IMR-90 (cell line): ENCODE results near the gene GABRG1. TPM values are rescaled to one million over a fixed set of nuclear protein-coding genes. Genes with fewer than 3 reads are reported as not detected.
A peak's percentile ranks its signal among the peaks of the same experiment; 100 is the strongest.

Experiments
- ATAC-seq: fragments of 200-7000 bp; cut with Tn5 transposase; 2 replicates; pipeline ENCODE4 v1.9.1; 2020; ENCODE audit warnings: low read depth, mild to moderate bottlenecking, moderate library complexity
- Bru-seq: library from RNA; stranded (reverse); fragments of 400-500 nt; gene quantifications from one replicate; lab custom pipeline; 2021; lab: Mats Ljungman, UMichigan
- BruChase-seq, 2 experiments: library from RNA; stranded (reverse); fragments of 400-500 nt; gene quantifications; one replicate each; lab custom pipeline; 2021; lab: Mats Ljungman, UMichigan
- BruUV-seq: library from RNA; stranded (reverse); fragments of 400-500 nt; replicated peaks from 2 replicates; lab custom pipeline; 2021; lab: Mats Ljungman, UMichigan
- CTCF ChIA-PET: fragments of 300-600 bp; formaldehyde crosslinking; extraction: SDS; loops from one replicate; lab custom pipeline; 2021; ENCODE audit warnings: antibody characterized with exemption; lab: Yijun Ruan, JAX
- POLR2A ChIA-PET: fragments of 300-600 bp; sonication (Branson Sonifier 250); formaldehyde crosslinking; loops from one replicate; lab custom pipeline; 2022; ENCODE audit warnings: antibody characterized with exemption; ENCODE audit not compliant: unreplicated experiment; lab: Charles Lee
- DNase-seq: peaks from one replicate; pipeline ENCODE4 v3.0.0; 2013
- H2AFZ ChIP-seq: replicated peaks from 2 replicates; pipeline ENCODE3; 2013; ENCODE audit warnings: low read length, mild to moderate bottlenecking; ENCODE audit not compliant: poor library complexity
- H2AK5ac ChIP-seq: 2 replicates; pipeline ENCODE4 v1.6.1; 2013; ENCODE audit warnings: low read depth, low read length, inconsistent platforms
- H2AK9ac ChIP-seq: replicated peaks from 2 replicates; pipeline ENCODE3; 2013; ENCODE audit warnings: mild to moderate bottlenecking, low read depth, low read length, moderate library complexity; ENCODE audit not compliant: poor library complexity
- H2BK120ac ChIP-seq: 2 replicates; pipeline ENCODE4 v1.6.1; 2013; ENCODE audit warnings: low read depth, low read length, inconsistent platforms
- H2BK15ac ChIP-seq: 3 replicates; pipeline ENCODE4 v1.6.1; 2013; ENCODE audit warnings: low read depth, low read length, inconsistent platforms
- H2BK20ac ChIP-seq: 2 replicates; pipeline ENCODE4 v1.6.1; 2013; ENCODE audit warnings: low read depth, mild to moderate bottlenecking, inconsistent platforms, low read length, moderate library complexity
- H2BK5ac ChIP-seq: 2 replicates; pipeline ENCODE4 v1.6.1; 2013; ENCODE audit warnings: mild to moderate bottlenecking, low read depth, low read length, inconsistent platforms; ENCODE audit not compliant: poor library complexity, severe bottlenecking
- H3K14ac ChIP-seq: replicated peaks from 2 replicates; pipeline ENCODE4 v1.6.1; 2013; ENCODE audit warnings: low read depth, low read length, inconsistent platforms
- H3K18ac ChIP-seq: 2 replicates; pipeline ENCODE4 v1.6.1; 2013; ENCODE audit warnings: low read depth, low read length, control low read depth
- H3K23ac ChIP-seq: 2 replicates; pipeline ENCODE4 v1.6.1; 2013; ENCODE audit warnings: low read depth, low read length, inconsistent platforms
- H3K27ac ChIP-seq: 2 replicates; pipeline ENCODE4 v1.5.1; 2013; ENCODE audit warnings: mild to moderate bottlenecking, control low read depth, low read length; ENCODE audit not compliant: insufficient read depth
- H3K27me3 ChIP-seq: 2 replicates; pipeline ENCODE4 v1.6.1; 2013; ENCODE audit warnings: low read length; ENCODE audit not compliant: control insufficient read depth, insufficient read depth
- H3K36me3 ChIP-seq: 2 replicates; pipeline ENCODE4 v1.6.1; 2013; ENCODE audit warnings: low read length, mixed read lengths; ENCODE audit not compliant: control insufficient read depth, insufficient read depth
- H3K4ac ChIP-seq: 2 replicates; pipeline ENCODE4 v1.6.1; 2013; ENCODE audit warnings: low read depth, low read length, inconsistent platforms
- H3K4me1 ChIP-seq: 2 replicates; pipeline ENCODE4 v1.6.1; 2013; ENCODE audit warnings: low read length, mixed read lengths; ENCODE audit not compliant: control insufficient read depth, insufficient read depth
- H3K4me2 ChIP-seq: 2 replicates; pipeline ENCODE4 v1.6.1; 2013; ENCODE audit warnings: low read depth, mild to moderate bottlenecking, control low read depth, low read length, moderate library complexity
- H3K4me3 ChIP-seq: 2 replicates; pipeline ENCODE4 v1.5.1; 2013; ENCODE audit warnings: low read depth, mild to moderate bottlenecking, control low read depth, low read length, moderate library complexity; ENCODE audit not compliant: insufficient read depth
- H3K56ac ChIP-seq: 2 replicates; pipeline ENCODE4 v1.6.1; 2013; ENCODE audit warnings: low read length, inconsistent platforms; ENCODE audit not compliant: insufficient read depth; ENCODE audit errors: extremely low read depth
- H3K79me1 ChIP-seq, 2 experiments: 2 replicates each; pipeline ENCODE4 v1.6.1; 2013; ENCODE audit warnings: low read length in 2 of 2, inconsistent platforms in 1 of 2, low read depth in 1 of 2
- H3K9ac ChIP-seq: 2 replicates; pipeline ENCODE4 v1.6.1; 2013; ENCODE audit warnings: low read depth, low read length, control low read depth
- H3K9me1 ChIP-seq: 2 replicates; pipeline ENCODE4 v1.6.1; 2013; ENCODE audit warnings: low read length, inconsistent platforms; ENCODE audit not compliant: insufficient read depth
- H3K9me3 ChIP-seq: 2 replicates; pipeline ENCODE4 v1.6.1; 2013; ENCODE audit warnings: low read length; ENCODE audit not compliant: control insufficient read depth, insufficient read depth
- H4K20me1 ChIP-seq: 2 replicates; pipeline ENCODE4 v1.6.1; 2013; ENCODE audit warnings: low read length, inconsistent platforms; ENCODE audit not compliant: insufficient read depth
- H4K5ac ChIP-seq: 2 replicates; pipeline ENCODE4 v1.6.1; 2013; ENCODE audit warnings: mild to moderate bottlenecking, low read depth, low read length, control low read depth
- H4K8ac ChIP-seq, 2 experiments: 2 replicates each; pipeline ENCODE4 v1.6.1; 2013; ENCODE audit warnings: low read depth in 2 of 2, low read length in 2 of 2, control low read depth in 1 of 2, inconsistent platforms in 1 of 2
- H4K91ac ChIP-seq: 2 replicates; pipeline ENCODE4 v1.6.1; 2013; ENCODE audit warnings: low read depth, low read length, inconsistent platforms; ENCODE audit not compliant: insufficient read depth
- BHLHE40 ChIP-seq: fragments of 150-350 bp; IDR thresholded peaks from 2 replicates; pipeline ENCODE4 v1.6.1; 2016; ENCODE audit warnings: mild to moderate bottlenecking, low read depth, low read length
- CEBPB ChIP-seq: IDR thresholded peaks from 2 replicates; pipeline ENCODE4 v1.6.1; 2012; ENCODE audit warnings: low read depth, low read length, improper control_type of control experiment
- CHD1 ChIP-seq: IDR thresholded peaks from 2 replicates; pipeline ENCODE4 v1.6.1; 2012; ENCODE audit warnings: low read depth, low read length, improper control_type of control experiment
- CTCF ChIP-seq: conservative IDR thresholded peaks from 2 replicates; pipeline ENCODE4 v1.5.1; 2012; ENCODE audit warnings: mild to moderate bottlenecking, low read depth, low read length, improper control_type of control experiment
- ELK1 ChIP-seq: fragments of 150-350 bp; IDR thresholded peaks from 2 replicates; pipeline ENCODE4 v1.6.1; 2016; ENCODE audit warnings: low read depth, mild to moderate bottlenecking, low read length, moderate library complexity, borderline replicate concordance
- FOS ChIP-seq: fragments of 150-350 bp; IDR thresholded peaks from 2 replicates; pipeline ENCODE4 v1.6.1; 2016; ENCODE audit warnings: low read depth, low read length
- MAZ ChIP-seq: IDR thresholded peaks from 2 replicates; pipeline ENCODE4 v1.6.1; 2012; ENCODE audit warnings: low read depth, mild to moderate bottlenecking, low read length, improper control_type of control experiment, moderate library complexity, borderline replicate concordance
- MXI1 ChIP-seq: IDR thresholded peaks from 2 replicates; pipeline ENCODE4 v1.6.1; 2012; ENCODE audit warnings: low read depth, mild to moderate bottlenecking, low read length, moderate library complexity, borderline replicate concordance
- NFE2L2 ChIP-seq: fragments of 150-350 bp; IDR thresholded peaks from 2 replicates; pipeline ENCODE4 v1.6.1; 2016; ENCODE audit warnings: low read depth, mild to moderate bottlenecking, low read length
- POLR2A ChIP-seq: IDR thresholded peaks from 2 replicates; pipeline ENCODE4 v1.6.1; 2012; ENCODE audit warnings: mild to moderate bottlenecking, low read depth, low read length
- RAD21 ChIP-seq: IDR thresholded peaks from 2 replicates; pipeline ENCODE4 v1.6.1; 2012; ENCODE audit warnings: low read length, improper control_type of control experiment
- RFX5 ChIP-seq: IDR thresholded peaks from 2 replicates; pipeline ENCODE4 v1.8.0; 2012; ENCODE audit warnings: low read depth, mild to moderate bottlenecking, low read length, moderate library complexity
- SMC3 ChIP-seq: fragments of 150-350 bp; IDR thresholded peaks from 2 replicates; pipeline ENCODE4 v1.6.1; 2016; ENCODE audit warnings: low read depth, mild to moderate bottlenecking, antibody characterized with exemption, low read length, moderate library complexity
- WGBS, 2 experiments: methylation state at CpG; one replicate each; pipeline versions ENCODE4 v1.1.5 to v1.1.7; 2013; ENCODE audit warnings: missing lambda C conversion rate in 2 of 2; ENCODE audit not compliant: insufficient read length in 1 of 2; ENCODE audit errors: extremely low coverage in 2 of 2; 5-methylcytosine and 5-hydroxymethylcytosine counted together
- dilution Hi-C: fragments of 300-500 bp; cut with HindIII; formaldehyde crosslinking; loops from one replicate; pipeline ENCODE4 v1.14.3; 2018; ENCODE audit warnings: low sequenced_read_pairs; ENCODE audit not compliant: unreplicated experiment
- in situ Hi-C: fragments of 300-500 bp; cut with MboI; formaldehyde crosslinking; loops from 3 replicates; pipeline ENCODE4 v1.14.3; 2019; ENCODE audit warnings: low sequenced_read_pairs, inconsistent platforms, mixed read lengths
- intact Hi-C: fragments of 100-400 bp; cut with micrococcal nuclease; formaldehyde crosslinking; loops from 2 replicates; pipeline ENCODE4 v1.10.0; 2022
- long read RNA-seq: library from polyadenylated mRNA; unstranded; transcript quantifications from one replicate; pipeline ENCODE4 v2.0.0, GENCODE V29; 2021; ENCODE audit not compliant: unreplicated experiment
- polyA plus RNA-seq, 3 experiments: library from polyadenylated mRNA; depleted of rRNA; stranded (reverse); fragments of >200 nt; gene quantifications; 2 replicates each; pipeline ENCODE4 v1.2.3, GENCODE V29; 2012; ENCODE audit warnings: low replicate concordance in 1 of 3
- total RNA-seq: library from RNA; depleted of rRNA; stranded (reverse); fragments of >200 nt; gene quantifications from 2 replicates; pipeline ENCODE4 v1.2.3, GENCODE V29; 2012; rRNA removed

GABRG1 gene
- not detected in 2 replicates for total RNA-seq
- not detected in 2 replicates for polyA plus RNA-seq (2012; rRNA removed)
- not detected in 2 replicates for polyA plus RNA-seq (2012; cell fraction: cytosol; rRNA removed)
- not detected in 2 replicates for polyA plus RNA-seq (2012; cell fraction: nucleus; rRNA removed; ENCODE audit: low replicate concordance)
- percentile 4 among the genes with signal in this experiment for Bru-seq, nascent RNA
- BruChase-seq, experiment 1, labeled RNA remaining after a 6-hour chase = percentile 1 among the genes with signal in this experiment
- BruChase-seq, experiment 2, labeled RNA remaining after a 2-hour chase = not detected
- long read RNA-seq = 0 reads

- WGBS, 2 experiments = no CpG with 5 or more reads among the region's 23 CpGs
- no TSS peak for BruUV-seq
- no peak within 1 kb of the TSS for H2AFZ ChIP-seq
- no peak within 1 kb of the TSS for H3K4me3 ChIP-seq
- no peak within 1 kb of the TSS for H3K56ac ChIP-seq
- H3K36me3 ChIP-seq = no peaks in the 10 kb centered on the region
- dilution Hi-C loops = no loop called here
- TF ChIP-seq MXI1 (no peak), POLR2A (no peak), CTCF (no peak), BHLHE40 (no peak), SMC3 (no peak), CHD1 (no peak), RFX5 (no peak), NFE2L2 (no peak), FOS (no peak), MAZ (no peak), RAD21 (no peak), CEBPB (no peak), ELK1 (no peak)
- no peak within 1 kb of the TSS for H3K4me2 ChIP-seq
- no peak within 1 kb of the TSS for H3K14ac ChIP-seq
- POLR2A ChIA-PET = no interaction called here
- no peak within 1 kb of the TSS for H2BK20ac ChIP-seq
- H3K23ac ChIP-seq = no peak within 1 kb of the TSS
- no peak within 1 kb of the TSS for H2AK9ac ChIP-seq
- DNase-seq = no peak
- no peak within 1 kb of the TSS for H4K8ac ChIP-seq
- H2BK120ac ChIP-seq = no peak within 1 kb of the TSS
- no peaks in the 10 kb centered on the region for H3K27me3 ChIP-seq
- H3K79me1 ChIP-seq = no peaks in the 10 kb centered on the region
- H4K5ac ChIP-seq = no peak within 1 kb of the TSS
- H3K4me1 ChIP-seq = no peaks in the 10 kb centered on the region
- H2BK15ac ChIP-seq = no peak within 1 kb of the TSS
- intact Hi-C loops = loop anchor here (2.0 kb wide), 1 partner anchor 47 kb away; no protein-coding TSS in a partner anchor
- H3K4ac ChIP-seq = no peak within 1 kb of the TSS
- H3K18ac ChIP-seq = no peak within 1 kb of the TSS
- H4K91ac ChIP-seq = no peak within 1 kb of the TSS
- ATAC-seq = no peak
- H2AK5ac ChIP-seq = no peak within 1 kb of the TSS
- H4K20me1 ChIP-seq = no peaks in the 10 kb centered on the region
- H3K9me1 ChIP-seq = no peaks in the 10 kb centered on the region
- no peak within 1 kb of the TSS for H3K27ac ChIP-seq
- H3K9ac ChIP-seq = no peak within 1 kb of the TSS
- in situ Hi-C loops = no loop called here
- no peaks in the 10 kb centered on the region; the same call in 1 of the 2 replicates for H3K9me3 ChIP-seq
- CTCF ChIA-PET = no interaction called here
- no peak within 1 kb of the TSS for H2BK5ac ChIP-seq
Measured at GRCh38 chr4:46123913-46124755, at the start of gene GABRG1. TSS of gene GABRG1 (minus strand) at chr4:46124054. CDS start at chr4:46123913, 141 bp downstream.
